NOMO-1 treated with DMSO at 0.1 percent for 48 hours (cell line): ENCODE data around the gene BCAS3.
"Not testable (repeated sequence)": the region's sequence is repeated elsewhere in the genome, so short reads cannot be mapped to it uniquely, and the experiment has no call there.

Source experiments
- DNase-seq: peaks from one replicate; lab custom pipeline; 2025; ENCODE audit not compliant: unreplicated experiment; lab: John Stamatoyannopoulos, UW

Gene BCAS3

GRCh38 chr17:61352408-61352770 is 674.7 kb downstream of the BCAS3 start:
- DNase-seq = no peak

GRCh38 chr17:61352781-61353491 is 675.3 kb downstream of the BCAS3 start:
- no peak for DNase-seq

- DNase-seq = no peak
Measured at GRCh38 chr17:61353615-61354014, 676.0 kb downstream of the BCAS3 start.

- no peak for DNase-seq
Measured at GRCh38 chr17:61354895-61355874, 677.5 kb downstream of the BCAS3 start.

GRCh38 chr17:61357061-61357460 is 679.4 kb downstream of the BCAS3 start:
- not testable (repeated sequence) for DNase-seq

GRCh38 chr17:61359513-61359912 is 681.9 kb downstream of the BCAS3 start:
- not testable (repeated sequence) for DNase-seq

DNA sequence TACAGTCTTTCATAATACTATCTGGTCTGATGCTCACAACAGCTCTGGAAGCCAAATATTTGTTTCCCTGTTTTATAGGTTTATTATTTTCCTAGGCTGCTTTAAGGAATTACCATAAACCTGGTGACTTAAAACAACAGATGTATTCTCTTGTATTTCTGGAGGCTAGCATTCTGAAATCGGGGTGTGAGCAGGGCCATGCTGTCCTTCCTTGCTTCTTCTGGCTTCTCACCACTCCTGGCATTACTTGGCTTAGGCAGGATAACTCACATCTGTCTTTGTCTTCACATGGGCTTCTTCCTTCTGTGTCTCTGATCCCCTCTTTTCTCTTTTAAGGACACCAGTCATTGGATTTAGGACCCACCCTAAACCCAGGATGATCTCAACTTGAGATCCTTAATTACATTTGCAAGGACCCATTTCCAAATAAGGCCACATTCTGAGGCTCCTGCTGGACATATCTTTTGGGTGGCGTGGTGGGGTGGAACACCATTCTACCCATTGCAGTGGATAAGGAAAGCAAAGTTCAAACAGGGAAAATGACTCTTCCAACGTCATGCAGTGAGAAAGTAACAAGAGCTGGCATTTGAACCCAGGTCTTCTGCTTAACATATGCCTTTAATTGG is 682.8 kb downstream of the BCAS3 start:
- DNase-seq = no peak

DNA sequence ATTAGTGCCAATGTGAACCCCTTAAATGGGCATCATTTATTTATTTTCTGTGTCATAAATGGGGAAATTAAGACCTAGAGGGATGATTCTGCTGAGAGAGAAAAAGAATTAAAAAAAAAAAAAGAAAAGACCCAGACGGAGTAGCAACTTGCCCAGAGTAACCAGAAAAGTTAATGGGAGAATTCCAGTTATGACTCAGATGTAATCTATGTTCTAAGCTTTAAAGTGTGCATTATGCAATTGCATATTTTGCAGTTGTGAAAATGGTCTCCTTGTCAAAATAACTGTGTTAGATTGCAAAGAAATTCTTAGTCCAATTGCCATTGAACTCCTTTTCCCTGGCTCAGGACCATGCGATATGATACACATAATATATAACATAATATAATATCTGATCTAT is 683.4 kb downstream of the BCAS3 start:
- no peak for DNase-seq

DNA sequence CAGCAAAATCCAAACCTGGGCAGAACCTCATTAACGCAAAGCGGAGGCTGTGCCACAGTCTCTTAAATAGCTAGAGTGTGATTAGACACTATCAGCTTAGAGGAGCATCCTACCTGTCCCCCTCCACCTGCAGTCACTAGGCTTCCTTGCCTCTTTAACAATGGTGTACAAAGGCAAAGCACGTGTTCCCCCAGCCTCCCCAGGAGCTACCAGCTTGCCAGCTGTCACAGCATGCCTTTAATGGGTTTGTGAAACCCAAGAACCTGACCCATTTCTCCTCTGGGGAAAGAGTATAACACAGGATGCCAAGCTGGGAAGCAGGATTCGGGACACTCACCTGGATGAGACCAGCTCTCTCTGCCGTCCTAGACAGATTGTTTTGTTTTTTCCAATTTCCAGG is 684.7 kb downstream of the BCAS3 start:
- no peak for DNase-seq

DNA sequence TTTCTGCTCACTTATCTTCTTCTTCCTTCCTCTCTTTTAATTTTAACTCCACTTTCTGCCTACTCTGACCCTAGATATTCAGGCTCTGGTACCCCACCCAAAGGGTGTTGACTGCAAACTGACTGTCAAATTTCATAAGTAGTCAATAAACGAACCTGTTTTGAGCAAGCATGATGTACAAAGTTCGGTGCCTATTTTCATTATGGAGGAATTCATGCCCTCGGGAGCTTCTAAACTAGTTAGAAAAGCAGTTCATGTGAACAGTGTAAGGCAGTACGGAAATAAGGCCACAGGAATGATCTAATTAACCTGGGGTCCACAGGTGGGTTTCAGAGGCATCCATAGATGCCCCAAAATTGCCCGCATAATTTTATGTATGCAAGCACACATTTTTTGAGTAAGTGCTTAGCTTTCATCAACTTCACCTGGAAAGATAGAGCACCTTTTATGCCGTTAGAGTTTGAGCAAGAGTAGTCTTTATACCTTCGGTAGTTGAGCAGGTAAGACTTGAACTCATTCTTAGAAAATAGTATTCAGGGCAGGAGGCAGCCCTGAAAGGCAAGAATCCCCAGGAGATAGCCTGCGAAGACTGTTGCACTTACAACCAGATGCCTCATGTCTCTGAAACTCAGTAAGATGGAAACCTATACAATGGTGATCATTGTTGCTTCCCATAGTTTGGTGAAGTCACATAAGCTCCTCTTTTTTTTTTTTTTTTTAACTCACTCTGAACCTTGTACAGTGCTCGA is 685.4 kb downstream of the BCAS3 start:
- no peak for DNase-seq

DNA sequence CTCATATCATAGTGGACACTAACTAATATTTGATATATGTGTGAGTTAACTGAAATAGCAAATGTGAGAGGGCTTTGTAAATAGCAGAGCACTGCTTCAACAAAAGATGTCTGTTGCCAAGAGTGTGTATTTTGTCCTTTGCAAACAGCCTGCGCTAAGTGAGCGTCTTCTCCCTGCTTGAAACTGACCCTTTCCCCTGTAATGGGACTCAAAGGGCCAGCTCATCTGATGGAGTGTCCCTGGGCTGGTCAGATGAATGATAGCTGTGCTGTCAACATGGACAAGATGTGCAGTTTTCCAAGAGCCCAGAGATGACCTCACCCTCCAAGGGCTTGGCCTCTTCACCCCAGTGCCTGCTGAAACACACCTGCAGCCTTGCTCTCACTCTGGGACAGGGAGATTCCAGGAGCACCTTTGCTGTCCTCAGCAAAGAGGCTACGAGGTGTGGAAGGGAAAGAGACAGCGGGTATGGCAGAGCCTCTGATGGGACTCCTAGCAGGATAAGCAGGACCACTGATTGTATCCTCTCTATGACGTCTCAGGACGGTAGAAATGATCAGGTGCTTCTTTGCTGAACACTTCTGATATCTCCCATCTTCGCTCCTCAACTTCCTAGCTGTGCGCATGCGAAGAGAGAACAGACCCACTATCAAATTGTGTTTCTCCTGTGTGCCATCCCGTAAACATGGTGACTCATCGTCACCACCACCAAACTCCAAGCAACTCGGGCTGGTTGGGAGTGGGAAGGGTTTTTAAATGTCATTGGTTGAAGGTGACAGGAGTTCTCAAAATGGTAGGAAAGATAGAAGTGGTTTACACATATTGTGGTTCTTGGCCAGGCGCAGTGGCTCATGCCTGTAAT is 686.2 kb downstream of the BCAS3 start:
- DNase-seq = no peak

- no peak for DNase-seq
Measured at GRCh38 chr17:61364463-61364846, 686.8 kb downstream of the BCAS3 start.

GRCh38 chr17:61366076-61366714 is 688.5 kb downstream of the BCAS3 start:
- no peak for DNase-seq

DNA sequence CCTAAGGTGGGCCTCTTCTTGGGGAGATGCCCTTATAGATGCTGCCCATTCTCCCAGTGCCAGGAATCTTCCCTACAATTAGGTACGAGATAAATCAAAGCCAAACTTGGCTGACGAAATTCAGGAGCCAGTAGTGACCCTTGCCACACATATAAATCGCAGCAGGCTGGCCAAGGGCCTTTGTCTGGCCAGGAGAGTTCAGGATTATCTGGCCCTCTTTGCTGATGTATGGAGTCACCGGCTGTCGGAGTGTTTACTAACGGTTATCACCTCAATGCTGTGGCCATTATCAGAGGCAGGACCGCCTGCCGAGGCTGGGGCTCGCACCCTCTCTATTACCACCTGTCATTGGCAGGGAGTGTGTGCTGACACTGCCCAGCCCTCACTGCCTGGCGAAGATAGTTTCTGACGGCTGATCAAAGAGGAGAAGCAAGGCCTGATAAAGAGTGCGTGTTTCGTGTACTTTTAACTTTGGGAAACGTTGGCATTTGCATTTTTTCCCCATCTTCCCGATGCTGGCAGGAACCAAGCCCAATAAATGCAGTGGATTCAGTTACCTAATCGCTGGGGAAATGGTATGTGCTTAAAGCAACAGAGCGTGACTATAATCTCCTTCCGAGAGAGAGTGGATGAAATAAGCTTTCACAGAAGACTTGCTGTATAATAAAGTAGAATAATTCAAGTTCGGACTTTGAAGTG is 689.2 kb downstream of the BCAS3 start:
- no peak for DNase-seq

- DNase-seq = no peak
Measured at GRCh38 chr17:61368049-61368831, 690.6 kb downstream of the BCAS3 start.

DNA sequence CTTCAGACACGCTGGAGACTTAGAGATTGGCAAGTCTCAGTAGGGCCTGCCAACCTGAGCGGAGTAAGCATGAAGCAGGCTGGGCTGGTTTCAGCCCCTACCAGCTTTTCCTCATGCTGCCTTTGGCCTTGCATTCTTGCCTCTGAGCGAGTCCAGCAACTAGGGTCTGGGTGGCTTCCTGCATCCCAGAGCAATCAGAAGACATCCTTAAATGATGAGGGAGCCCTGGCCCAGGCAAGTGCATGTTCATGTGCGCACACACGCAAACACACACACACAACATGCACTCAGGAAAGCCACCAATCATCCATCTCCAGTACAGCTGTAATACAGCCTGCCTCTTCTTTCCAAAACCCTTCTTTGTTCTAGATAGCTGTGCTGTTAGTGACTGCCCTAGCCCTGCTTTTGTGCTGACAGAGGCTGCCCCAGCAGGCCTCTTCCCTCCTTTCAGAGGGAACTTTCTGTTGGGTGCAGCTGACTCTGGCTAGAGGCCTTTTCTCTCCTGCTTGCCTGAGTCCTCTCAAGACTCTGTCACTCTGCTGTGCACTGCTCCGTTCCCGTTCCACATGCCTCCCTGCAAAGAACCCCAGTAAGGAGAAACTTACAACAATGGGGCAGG is 691.3 kb downstream of the BCAS3 start:
- DNase-seq = no peak

DNA sequence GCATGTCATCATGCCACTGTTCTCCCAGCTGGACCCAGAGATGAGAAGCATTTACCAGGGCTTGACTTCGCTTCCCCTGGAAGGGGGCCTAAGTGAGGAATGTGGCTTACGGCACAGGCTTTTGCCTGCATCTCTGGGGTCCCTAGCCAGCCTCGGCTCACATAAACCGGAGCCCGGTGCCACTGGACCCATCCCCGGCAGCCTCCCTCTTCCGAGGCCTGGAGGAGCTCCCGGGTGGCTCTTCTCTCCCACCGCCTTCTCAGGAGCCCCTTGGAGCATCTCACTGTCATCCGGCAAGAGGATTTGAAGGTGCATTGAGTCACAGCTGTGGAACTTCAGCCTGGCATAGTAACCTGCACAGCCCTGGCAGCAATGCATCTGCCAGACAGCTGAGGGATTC is 692.1 kb downstream of the BCAS3 start:
- DNase-seq = no peak

GRCh38 chr17:61371179-61371578 is 693.5 kb downstream of the BCAS3 start:
- DNase-seq = no peak
